ENCODE data around the gene FSIP2.

FSIP2 gene

GRCh38 chr2:185738679-185739472, at the start of gene FSIP2:
TSS of gene FSIP2 (plus strand) at chr2:185738804. CDS start at chr2:185738895, 91 bp downstream.
- no peak for DNase-seq

GRCh38 chr2:185689906-185690539, 48.6 kb upstream of the FSIP2 start:
- DNase-seq = no peak

GRCh38 chr2:185695711-185696235, 42.8 kb upstream of the FSIP2 start:
- no peak for DNase-seq

- DNase-seq = no peak
These were observed 37.7 kb upstream of the FSIP2 start for GRCh38 chr2:185700883-185701282.

- no peak for DNase-seq
These were observed 3.9 kb upstream of the FSIP2 start for GRCh38 chr2:185734658-185735057.

GRCh38 chr2:185736210-185736609, 2.4 kb upstream of the FSIP2 start:
- DNase-seq = no peak

GRCh38 chr2:185745864-185746859, 7.6 kb downstream of the FSIP2 start:
- DNase-seq = no peak

GRCh38 chr2:185757356-185757755, 18.8 kb downstream of the FSIP2 start:
- no peak for DNase-seq

GRCh38 chr2:185771396-185771795, 32.8 kb downstream of the FSIP2 start:
- no peak for DNase-seq

- no peak for DNase-seq
These were observed 42.3 kb downstream of the FSIP2 start for GRCh38 chr2:185780890-185781289.

- DNase-seq = no peak
These were observed 43.7 kb downstream of the FSIP2 start for GRCh38 chr2:185782223-185782769.

- DNase-seq = no peak
These were observed 46.6 kb downstream of the FSIP2 start for GRCh38 chr2:185785156-185785555.

- DNase-seq = no peak
These were observed 47.4 kb downstream of the FSIP2 start for GRCh38 chr2:185785851-185786473.

- DNase-seq = no peak
These were observed 48.9 kb downstream of the FSIP2 start for GRCh38 chr2:185787227-185788145.

GRCh38 chr2:185790361-185790760, 51.8 kb downstream of the FSIP2 start:
- DNase-seq = no peak

- DNase-seq = no peak
These were observed 55.1 kb downstream of the FSIP2 start for GRCh38 chr2:185793532-185794345.

GRCh38 chr2:185796758-185797157, 58.2 kb downstream of the FSIP2 start:
- no peak for DNase-seq

- no peak for DNase-seq
These were observed 64.3 kb downstream of the FSIP2 start for GRCh38 chr2:185802926-185803325.

- no peak for DNase-seq
These were observed 68.2 kb downstream of the FSIP2 start for GRCh38 chr2:185806783-185807182.

GRCh38 chr2:185807351-185807750, 68.7 kb downstream of the FSIP2 start:
- no peak for DNase-seq

Data from NCI-H345 (cell line).